Activated naive CD8-positive, alpha-beta T cell (primary cell): Measurements from ENCODE around the gene GNAQ.

Experiments used
- H3K27ac Mint-ChIP-seq: one replicate; pipeline ENCODE4 v1.8.0; 2021; ENCODE audit warnings: mixed read lengths
- H3K27me3 Mint-ChIP-seq: one replicate; pipeline ENCODE4 v1.8.0; 2021; ENCODE audit warnings: mixed read lengths
- H3K36me3 Mint-ChIP-seq: one replicate; pipeline ENCODE4 v1.8.0; 2021; ENCODE audit warnings: mixed read lengths
- H3K4me1 Mint-ChIP-seq: one replicate; pipeline ENCODE4 v1.8.0; 2021; ENCODE audit warnings: low read depth, mixed read lengths
- H3K4me3 Mint-ChIP-seq: one replicate; pipeline ENCODE4 v1.8.0; 2021; ENCODE audit warnings: mild to moderate bottlenecking, mixed read lengths
- H3K9me3 Mint-ChIP-seq: one replicate; pipeline ENCODE4 v1.8.0; 2021; ENCODE audit warnings: low read depth, mixed read lengths

GNAQ gene

GRCh38 chr9:77827104-77827784 is 204.4 kb downstream of the GNAQ start:
- H3K4me3 Mint-ChIP-seq, result peak overlapping the region; percentile 9
- H3K4me1 Mint-ChIP-seq, result peaks cover 34% of the 10 kb centered on the region
- H3K9me3 Mint-ChIP-seq, result no peaks in the 10 kb centered on the region
- peaks cover 4% of the 10 kb centered on the region for H3K36me3 Mint-ChIP-seq
- peak overlapping the region; percentile 29 for H3K27ac Mint-ChIP-seq
- no peaks in the 10 kb centered on the region for H3K27me3 Mint-ChIP-seq

- no peak overlapping the region for H3K27ac Mint-ChIP-seq
- no peaks in the 10 kb centered on the region for H3K9me3 Mint-ChIP-seq
- peaks cover 2% of the 10 kb centered on the region for H3K36me3 Mint-ChIP-seq
- H3K4me1 Mint-ChIP-seq, result peaks cover 32% of the 10 kb centered on the region
- H3K27me3 Mint-ChIP-seq, result no peaks in the 10 kb centered on the region
- H3K4me3 Mint-ChIP-seq, result no peak overlapping the region
These were observed 205.0 kb downstream of the GNAQ start for GRCh38 chr9:77826621-77827020.

- no peaks in the 10 kb centered on the region for H3K9me3 Mint-ChIP-seq
- H3K36me3 Mint-ChIP-seq, result peaks cover 4% of the 10 kb centered on the region
- H3K27ac Mint-ChIP-seq, result no peak overlapping the region
- H3K4me1 Mint-ChIP-seq, result peaks cover 34% of the 10 kb centered on the region
- H3K4me3 Mint-ChIP-seq, result no peak overlapping the region
- H3K27me3 Mint-ChIP-seq, result no peaks in the 10 kb centered on the region
These were observed 205.5 kb downstream of the GNAQ start for GRCh38 chr9:77826116-77826515.

- Mint-ChIP-seq H3K9me3 (no peaks in the 10 kb centered on the region), H3K4me3 (no peak overlapping the region), H3K4me1 (peaks cover 32% of the 10 kb centered on the region), H3K36me3 (peaks cover 4% of the 10 kb centered on the region), H3K27me3 (no peaks in the 10 kb centered on the region), H3K27ac (no peak overlapping the region)
These were observed 206.2 kb downstream of the GNAQ start for GRCh38 chr9:77825361-77825760.

- no peaks in the 10 kb centered on the region for H3K9me3 Mint-ChIP-seq
- no peak overlapping the region for H3K4me3 Mint-ChIP-seq
- peaks cover 13% of the 10 kb centered on the region for H3K4me1 Mint-ChIP-seq
- H3K27ac Mint-ChIP-seq, result peak overlapping the region; percentile 34
- no peaks in the 10 kb centered on the region for H3K27me3 Mint-ChIP-seq
- H3K36me3 Mint-ChIP-seq, result peaks cover 12% of the 10 kb centered on the region
These were observed 211.2 kb downstream of the GNAQ start for GRCh38 chr9:77820293-77820954.

- Mint-ChIP-seq H3K4me3 (no peak overlapping the region), H3K27ac (no peak overlapping the region), H3K9me3 (no peaks in the 10 kb centered on the region), H3K36me3 (peaks cover 12% of the 10 kb centered on the region), H3K27me3 (no peaks in the 10 kb centered on the region), H3K4me1 (peaks cover 13% of the 10 kb centered on the region)
These were observed 212.0 kb downstream of the GNAQ start for GRCh38 chr9:77819657-77820056.

- Mint-ChIP-seq H3K27me3 (no peaks in the 10 kb centered on the region), H3K36me3 (peaks cover 17% of the 10 kb centered on the region), H3K27ac (no peak overlapping the region), H3K9me3 (no peaks in the 10 kb centered on the region), H3K4me1 (peaks cover 13% of the 10 kb centered on the region), H3K4me3 (no peak overlapping the region)
These were observed 213.9 kb downstream of the GNAQ start for GRCh38 chr9:77817590-77818311.

GRCh38 chr9:77816641-77817341 is 214.8 kb downstream of the GNAQ start:
- H3K36me3 Mint-ChIP-seq, result peaks cover 23% of the 10 kb centered on the region
- peaks cover 12% of the 10 kb centered on the region for H3K4me1 Mint-ChIP-seq
- H3K27ac Mint-ChIP-seq, result no peak overlapping the region
- H3K27me3 Mint-ChIP-seq, result no peaks in the 10 kb centered on the region
- H3K4me3 Mint-ChIP-seq, result no peak overlapping the region
- no peaks in the 10 kb centered on the region for H3K9me3 Mint-ChIP-seq

- Mint-ChIP-seq H3K4me3 (no peak overlapping the region), H3K9me3 (no peaks in the 10 kb centered on the region), H3K4me1 (peaks cover 7% of the 10 kb centered on the region), H3K27me3 (no peaks in the 10 kb centered on the region), H3K27ac (no peak overlapping the region), H3K36me3 (peaks cover 27% of the 10 kb centered on the region)
These were observed 216.4 kb downstream of the GNAQ start for GRCh38 chr9:77815260-77815659.

GRCh38 chr9:77811832-77812231 is 219.8 kb downstream of the GNAQ start:
- Mint-ChIP-seq H3K27me3 (no peaks in the 10 kb centered on the region), H3K36me3 (peaks cover 36% of the 10 kb centered on the region), H3K4me1 (peaks cover 26% of the 10 kb centered on the region), H3K27ac (no peak overlapping the region), H3K4me3 (no peak overlapping the region), H3K9me3 (no peaks in the 10 kb centered on the region)

GRCh38 chr9:77810637-77811119 is 220.9 kb downstream of the GNAQ start:
- H3K36me3 Mint-ChIP-seq, result peaks cover 42% of the 10 kb centered on the region
- H3K4me1 Mint-ChIP-seq, result peaks cover 26% of the 10 kb centered on the region
- H3K27ac Mint-ChIP-seq, result no peak overlapping the region
- H3K4me3 Mint-ChIP-seq, result no peak overlapping the region
- no peaks in the 10 kb centered on the region for H3K27me3 Mint-ChIP-seq
- no peaks in the 10 kb centered on the region for H3K9me3 Mint-ChIP-seq

- H3K4me1 Mint-ChIP-seq, result peaks cover 26% of the 10 kb centered on the region
- H3K27ac Mint-ChIP-seq, result no peak overlapping the region
- no peaks in the 10 kb centered on the region for H3K9me3 Mint-ChIP-seq
- peaks cover 40% of the 10 kb centered on the region for H3K36me3 Mint-ChIP-seq
- no peaks in the 10 kb centered on the region for H3K27me3 Mint-ChIP-seq
- H3K4me3 Mint-ChIP-seq, result no peak overlapping the region
These were observed 221.6 kb downstream of the GNAQ start for GRCh38 chr9:77810047-77810446.

- Mint-ChIP-seq H3K4me1 (peaks cover 26% of the 10 kb centered on the region), H3K9me3 (no peaks in the 10 kb centered on the region), H3K36me3 (peaks cover 40% of the 10 kb centered on the region), H3K4me3 (no peak overlapping the region), H3K27me3 (no peaks in the 10 kb centered on the region), H3K27ac (no peak overlapping the region)
These were observed 222.1 kb downstream of the GNAQ start for GRCh38 chr9:77809552-77809951.

GRCh38 chr9:77808751-77809081 is 222.9 kb downstream of the GNAQ start:
- Mint-ChIP-seq H3K4me1 (peaks cover 26% of the 10 kb centered on the region), H3K27me3 (no peaks in the 10 kb centered on the region), H3K9me3 (no peaks in the 10 kb centered on the region), H3K36me3 (peaks cover 35% of the 10 kb centered on the region), H3K27ac (peak overlapping the region; percentile 69), H3K4me3 (no peak overlapping the region)
